WERI-Rb-1 (cell line): ENCODE data around the gene HIPK4.
"Not testable (repeated sequence)": the region's sequence is repeated elsewhere in the genome, so short reads cannot be mapped to it uniquely, and the experiment has no call there.

Experiments
- DNase-seq: peaks from one replicate; pipeline ENCODE4 v3.0.0-alpha.2; 2020
- H3K27ac ChIP-seq: fragments of 250-450 bp; sonication (Bioruptor Pico); 2 replicates; pipeline ENCODE4 v1.5.1; 2020; ENCODE audit warnings: mild to moderate bottlenecking, moderate library complexity
- H3K27me3 ChIP-seq: fragments of 250-450 bp; sonication (Bioruptor Pico); 2 replicates; pipeline ENCODE4 v1.5.1; 2021; ENCODE audit warnings: mild to moderate bottlenecking, low read depth, moderate library complexity; ENCODE audit not compliant: insufficient read depth, severe bottlenecking
- H3K36me3 ChIP-seq: fragments of 250-450 bp; sonication (Bioruptor Pico); 2 replicates; pipeline ENCODE4 v1.5.1; 2020; ENCODE audit warnings: mild to moderate bottlenecking, moderate library complexity
- H3K4me3 ChIP-seq: 2 replicates; pipeline ENCODE4 v1.5.1; 2011; ENCODE audit warnings: low read depth, mild to moderate bottlenecking, control low read depth, low read length
- H3K9me3 ChIP-seq: fragments of 250-450 bp; sonication (Bioruptor Pico); 2 replicates; pipeline ENCODE4 v1.5.1; 2021; ENCODE audit warnings: mild to moderate bottlenecking, moderate library complexity; ENCODE audit not compliant: severe bottlenecking
- TF ChIP-seq, protein P1 (sequence below): IDR thresholded peaks from 2 replicates; pipeline ENCODE4 v1.5.1; 2011; ENCODE audit warnings: low read depth, mild to moderate bottlenecking, control low read depth, inconsistent platforms, low read length

The HIPK4 gene

DNA sequence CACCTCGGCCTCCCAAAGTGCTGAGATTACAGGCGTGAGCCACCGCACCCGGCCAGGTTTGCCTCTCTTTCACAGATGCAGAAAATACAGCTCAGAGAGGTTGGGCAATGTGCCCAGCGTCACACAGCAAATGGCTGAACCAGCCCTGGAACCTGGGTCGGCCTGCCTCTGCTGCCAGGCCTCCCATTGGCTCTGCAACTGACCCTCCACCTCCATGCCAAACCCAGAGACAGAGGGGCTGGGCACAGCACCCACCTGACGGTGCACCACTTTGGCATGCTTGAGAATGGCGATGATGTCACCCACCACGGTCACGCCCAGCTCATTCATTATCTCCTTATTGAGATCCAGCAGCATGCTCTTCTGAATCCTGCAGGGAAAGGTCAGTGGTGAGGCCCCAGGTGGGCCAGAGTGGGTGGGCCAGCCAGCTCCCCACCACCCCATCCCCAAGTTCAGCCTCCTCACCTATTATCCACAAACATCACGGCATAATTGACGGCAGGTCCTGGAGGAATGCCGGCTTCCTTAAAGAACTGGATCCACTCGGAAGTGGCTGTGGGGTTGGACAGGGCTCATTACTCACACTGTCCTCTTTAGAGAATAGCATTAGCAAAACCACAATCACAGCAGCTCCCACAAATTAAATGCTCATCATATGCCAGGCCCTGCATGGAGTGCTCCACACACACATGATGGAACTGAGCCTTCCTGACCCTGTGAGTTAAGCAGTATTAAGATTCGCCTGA lies 54.0 kb downstream of the HIPK4 start:
- Histone ChIP-seq H3K36me3 (peaks cover 56% of the 10 kb centered on the region), H3K4me3 (no peak overlapping the region), H3K9me3 (no peaks in the 10 kb centered on the region), H3K27me3 (no peaks in the 10 kb centered on the region), H3K27ac (no peak overlapping the region)
- no peak for DNase-seq
- TF ChIP-seq, protein P1, sequence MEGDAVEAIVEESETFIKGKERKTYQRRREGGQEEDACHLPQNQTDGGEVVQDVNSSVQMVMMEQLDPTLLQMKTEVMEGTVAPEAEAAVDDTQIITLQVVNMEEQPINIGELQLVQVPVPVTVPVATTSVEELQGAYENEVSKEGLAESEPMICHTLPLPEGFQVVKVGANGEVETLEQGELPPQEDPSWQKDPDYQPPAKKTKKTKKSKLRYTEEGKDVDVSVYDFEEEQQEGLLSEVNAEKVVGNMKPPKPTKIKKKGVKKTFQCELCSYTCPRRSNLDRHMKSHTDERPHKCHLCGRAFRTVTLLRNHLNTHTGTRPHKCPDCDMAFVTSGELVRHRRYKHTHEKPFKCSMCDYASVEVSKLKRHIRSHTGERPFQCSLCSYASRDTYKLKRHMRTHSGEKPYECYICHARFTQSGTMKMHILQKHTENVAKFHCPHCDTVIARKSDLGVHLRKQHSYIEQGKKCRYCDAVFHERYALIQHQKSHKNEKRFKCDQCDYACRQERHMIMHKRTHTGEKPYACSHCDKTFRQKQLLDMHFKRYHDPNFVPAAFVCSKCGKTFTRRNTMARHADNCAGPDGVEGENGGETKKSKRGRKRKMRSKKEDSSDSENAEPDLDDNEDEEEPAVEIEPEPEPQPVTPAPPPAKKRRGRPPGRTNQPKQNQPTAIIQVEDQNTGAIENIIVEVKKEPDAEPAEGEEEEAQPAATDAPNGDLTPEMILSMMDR, result no peak

GRCh38 chr19:40335101-40335500 lies 54.9 kb downstream of the HIPK4 start:
- Histone ChIP-seq H3K27me3 (no peaks in the 10 kb centered on the region), H3K36me3 (peaks cover 61% of the 10 kb centered on the region), H3K9me3 (no peaks in the 10 kb centered on the region), H3K4me3 (no peak overlapping the region), H3K27ac (no peak overlapping the region)
- TF ChIP-seq, protein P1, result no peak
- no peak for DNase-seq

DNA sequence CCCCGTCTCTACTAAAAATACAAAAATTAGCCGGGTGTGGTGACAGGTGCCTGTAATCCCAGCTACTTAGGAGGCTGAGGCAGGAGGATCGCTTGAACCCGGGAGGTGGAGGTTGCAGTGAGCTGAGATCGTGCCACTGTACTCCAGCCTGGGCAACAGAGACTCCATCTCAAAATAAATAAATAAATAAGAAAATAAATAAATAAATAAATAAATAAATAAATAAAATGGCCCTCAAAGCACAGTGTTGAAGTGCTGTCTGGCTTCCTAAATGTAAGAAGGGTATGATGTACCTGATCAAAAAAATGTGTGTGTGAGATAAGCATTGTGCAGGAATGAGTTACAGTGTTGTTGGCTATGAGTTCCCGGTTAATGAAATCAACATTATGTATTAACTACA lies 56.9 kb downstream of the HIPK4 start:
- H3K27ac ChIP-seq, H3K4me3 ChIP-seq, DNase-seq, H3K27me3 ChIP-seq, H3K9me3 ChIP-seq: not testable (repeated sequence)
- H3K36me3 ChIP-seq, result peaks cover 62% of the 10 kb centered on the region

DNA sequence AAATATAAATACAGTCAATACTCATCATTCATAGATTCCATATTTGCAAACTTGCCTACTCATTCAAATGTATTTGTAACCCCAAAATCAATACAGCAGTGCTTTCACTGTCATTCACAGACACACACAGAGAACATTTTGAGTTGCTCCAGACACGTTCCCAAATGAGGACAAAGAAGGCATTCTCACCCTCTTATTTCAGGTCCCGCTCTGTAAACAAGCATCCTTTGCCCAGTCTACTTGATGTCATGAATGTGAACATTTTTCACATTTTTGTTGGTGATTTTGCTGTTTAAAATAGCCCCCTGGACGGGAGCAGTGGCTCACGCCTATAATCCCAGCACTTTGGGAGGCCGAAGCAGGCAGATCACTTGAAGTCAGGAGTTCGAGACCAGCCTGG lies 57.3 kb downstream of the HIPK4 start:
- no peaks in the 10 kb centered on the region for H3K27me3 ChIP-seq
- TF ChIP-seq, protein P1, result no peak
- H3K9me3 ChIP-seq, result no peaks in the 10 kb centered on the region
- no peak overlapping the region for H3K27ac ChIP-seq
- peaks cover 67% of the 10 kb centered on the region for H3K36me3 ChIP-seq
- H3K4me3 ChIP-seq, result no peak overlapping the region
- no peak for DNase-seq

- H3K27ac ChIP-seq, result no peak overlapping the region
- TF ChIP-seq, protein P1, result no peak
- no peak overlapping the region for H3K4me3 ChIP-seq
- H3K27me3 ChIP-seq, result no peaks in the 10 kb centered on the region
- H3K9me3 ChIP-seq, result no peaks in the 10 kb centered on the region
- peaks cover 73% of the 10 kb centered on the region for H3K36me3 ChIP-seq
- DNase-seq, result no peak
These were observed 58.9 kb downstream of the HIPK4 start for GRCh38 chr19:40331052-40331451.
